ENCODE results near the gene OBP2B. TPM values are rescaled to one million over a fixed set of nuclear protein-coding genes. Genes with fewer than 3 reads are reported as not detected.

The OBP2B gene
- total and polyA plus RNA-seq, 10 of the 15 experiments (the other 5 are each of a cell fraction or from before 2014, with no cell fraction given): not detected

DNA sequence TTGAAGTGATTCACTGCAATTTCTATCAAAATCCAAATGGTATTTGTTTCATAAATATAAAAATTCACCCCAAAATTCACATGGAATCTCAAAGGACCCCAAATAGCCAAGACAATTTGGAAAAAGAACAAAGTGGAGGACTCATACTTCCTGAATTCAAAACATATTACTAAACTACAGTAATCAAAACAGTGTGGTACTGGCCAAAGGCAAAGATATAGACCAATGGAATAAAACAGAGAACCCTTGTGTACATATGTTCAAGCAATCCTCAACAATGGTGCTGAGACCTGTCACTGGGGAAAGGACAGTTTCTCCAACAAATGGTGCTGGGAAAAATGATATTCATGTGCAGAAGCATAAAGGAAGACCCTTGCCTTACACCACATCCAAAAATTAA, 14.0 kb downstream of the OBP2B start:
- TF ChIP-seq EGR1 (IDR thresholded peaks at IDR 0.05; ENCODE audit: borderline replicate concordance in 1 of 2, low read depth in 2 of 2, low read length in 2 of 2) (no peak), EZH2 (IDR thresholded peaks at IDR 0.05; ENCODE audit: borderline replicate concordance, control insufficient read depth, low read depth, low read length) (no peak), CUX1 (IDR thresholded peaks at IDR 0.05; ENCODE audit: insufficient replicate concordance, low read depth, low read length) (no peak), POU2F2 (IDR thresholded peaks at IDR 0.05; ENCODE audit: borderline replicate concordance, low read depth, low read length) (no peak), PAX8 (IDR thresholded peaks at IDR 0.05) (no peak), SMC3 (IDR thresholded peaks at IDR 0.05; ENCODE audit: borderline replicate concordance, low read length) (no peak), CHD4 (IDR thresholded peaks at IDR 0.05) (no peak), NFIC (IDR thresholded peaks at IDR 0.05; ENCODE audit: low read depth, low read length) (no peak), HDAC2 (IDR thresholded peaks at IDR 0.05) (no peak), DPF2 (IDR thresholded peaks at IDR 0.05) (no peak)
- TF ChIP-seq, protein P1, sequence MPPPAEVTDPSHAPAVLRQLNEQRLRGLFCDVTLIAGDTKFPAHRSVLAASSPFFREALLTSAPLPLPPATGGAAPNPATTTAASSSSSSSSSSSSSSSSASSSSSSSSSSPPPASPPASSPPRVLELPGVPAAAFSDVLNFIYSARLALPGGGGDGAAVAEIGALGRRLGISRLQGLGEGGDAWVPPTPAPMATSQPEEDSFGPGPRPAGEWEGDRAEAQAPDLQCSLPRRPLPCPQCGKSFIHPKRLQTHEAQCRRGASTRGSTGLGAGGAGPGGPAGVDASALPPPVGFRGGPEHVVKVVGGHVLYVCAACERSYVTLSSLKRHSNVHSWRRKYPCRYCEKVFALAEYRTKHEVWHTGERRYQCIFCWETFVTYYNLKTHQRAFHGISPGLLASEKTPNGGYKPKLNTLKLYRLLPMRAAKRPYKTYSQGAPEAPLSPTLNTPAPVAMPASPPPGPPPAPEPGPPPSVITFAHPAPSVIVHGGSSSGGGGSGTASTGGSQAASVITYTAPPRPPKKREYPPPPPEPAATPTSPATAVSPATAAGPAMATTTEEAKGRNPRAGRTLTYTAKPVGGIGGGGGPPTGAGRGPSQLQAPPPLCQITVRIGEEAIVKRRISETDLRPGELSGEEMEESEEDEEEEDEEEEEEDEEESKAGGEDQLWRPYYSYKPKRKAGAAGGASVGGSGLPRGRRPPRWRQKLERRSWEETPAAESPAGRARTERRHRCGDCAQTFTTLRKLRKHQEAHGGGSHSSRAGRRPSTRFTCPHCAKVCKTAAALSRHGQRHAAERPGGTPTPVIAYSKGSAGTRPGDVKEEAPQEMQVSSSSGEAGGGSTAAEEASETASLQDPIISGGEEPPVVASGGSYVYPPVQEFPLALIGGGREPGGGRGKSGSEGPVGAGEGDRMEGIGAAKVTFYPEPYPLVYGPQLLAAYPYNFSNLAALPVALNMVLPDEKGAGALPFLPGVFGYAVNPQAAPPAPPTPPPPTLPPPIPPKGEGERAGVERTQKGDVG (CRISPR knock-in tag; IDR thresholded peaks at IDR 0.05): no peak
- ChIA-PET CTCF (no interaction called here), POLR2A (interaction anchor here (0.7 kb wide), 1 partner anchor 11 kb away, joined by 5 read pairs; no protein-coding TSS in a partner anchor)

More for the DNA sequence above, 14.0 kb downstream of the OBP2B start:
- DNase-seq (ENCODE audit: low read depth, low spot score): no peak
- H3K79me2 ChIP-seq (ENCODE audit: control insufficient read depth, insufficient read depth, low read length): no peaks in the 10 kb centered on the region
- H2AFZ ChIP-seq (ENCODE audit: control insufficient read depth, low read depth, low read length): no peak overlapping the region
- H3K9ac ChIP-seq (ENCODE audit: control insufficient read depth, insufficient read depth, low read length): no peak overlapping the region
- no peaks in the 10 kb centered on the region for H3K36me3 ChIP-seq (ENCODE audit: control insufficient read depth in 2 of 2, insufficient read depth in 2 of 2, low read length in 1 of 2)
- no peaks in the 10 kb centered on the region for H3K9me3 ChIP-seq (replicated peaks; ENCODE audit: control insufficient read depth, insufficient read depth, low read length)
- RAD21 ChIA-PET (ENCODE audit: unreplicated experiment): no interaction called here
- no TSS peak for BruUV-seq (replicated peaks)
- no peak overlapping the region for H3K27ac ChIP-seq (ENCODE audit: control insufficient read depth, insufficient read depth)
- no peak overlapping the region for H3K4me2 ChIP-seq (ENCODE audit: control insufficient read depth, insufficient read depth)
- no peak overlapping the region for H3K4me3 ChIP-seq
- ATAC-seq: no peak
- no peak for FAIRE-seq
- in situ Hi-C loops (cut with MboI): no loop called here
- intact Hi-C loops (cut with micrococcal nuclease; ENCODE audit: unreplicated experiment): no loop called here
- SMC1A ChIA-PET (ENCODE audit: uncharacterized antibody, unreplicated experiment): no interaction called here
- H4K20me1 ChIP-seq (ENCODE audit: control insufficient read depth, insufficient read depth): no peaks in the 10 kb centered on the region
- H3K4me1 ChIP-seq (ENCODE audit: control insufficient read depth, insufficient read depth, low read length): no peaks in the 10 kb centered on the region
- H3K27me3 ChIP-seq (replicated peaks in 1 of 2; ENCODE audit: control insufficient read depth in 2 of 2, insufficient read depth in 2 of 2, low read length in 1 of 2): no peaks in the 10 kb centered on the region

Measured in GM12878 (cell line).